Activated T-helper 1 cell treated with anti-CD3 and anti-CD28 coated beads, Interleukin-12 subunit alpha, Interleukin-12 subunit beta, Interleukin-2, Interleukin-4 antibody, amounts not matched to agents 30 ng/mL and 10 ng/mL and 1 ng/mL, durations not matched to agents 14 hours and 24 hours and 36 hours (primary cell): ENCODE measurements around the gene HSD17B4. TPM values are rescaled to one million over a fixed set of nuclear protein-coding genes. Genes with fewer than 3 reads are reported as not detected.
"Not testable (repeated sequence)": the region's sequence is repeated elsewhere in the genome, so short reads cannot be mapped to it uniquely, and the experiment has no call there.

Experiments used
- DNase-seq: peaks from one replicate; pipeline ENCODE4 v3.0.0; 2021; ENCODE audit warnings: low spot score
- H3K27ac Mint-ChIP-seq: one replicate; pipeline ENCODE4 v1.8.0; 2021; ENCODE audit warnings: mild to moderate bottlenecking, mixed read lengths
- H3K27me3 Mint-ChIP-seq: one replicate; pipeline ENCODE4 v1.8.0; 2022; ENCODE audit warnings: mild to moderate bottlenecking, moderate library complexity, mixed read lengths; ENCODE audit not compliant: insufficient read depth
- H3K36me3 Mint-ChIP-seq: one replicate; pipeline ENCODE4 v1.8.0; 2021; ENCODE audit warnings: low read depth, mixed read lengths
- H3K4me1 Mint-ChIP-seq: one replicate; pipeline ENCODE4 v1.8.0; 2021; ENCODE audit warnings: low read depth, mixed read lengths
- H3K4me3 Mint-ChIP-seq: one replicate; pipeline ENCODE4 v1.8.0; 2021; ENCODE audit warnings: mild to moderate bottlenecking, moderate library complexity, mixed read lengths
- H3K9me3 Mint-ChIP-seq: one replicate; pipeline ENCODE4 v1.8.0; 2021; ENCODE audit warnings: mixed read lengths
- intact Hi-C: fragments of 100-400 bp; cut with micrococcal nuclease; formaldehyde crosslinking; loops from one replicate; pipeline ENCODE4 v1.15.1; 2024
- total RNA-seq: library from RNA; stranded (reverse); gene quantifications from 2 replicates; pipeline ENCODE4 v1.2.3, GENCODE V29; 2022

Gene HSD17B4
- total RNA-seq, 1 donor from 2014 or later = 65.6 TPM

- H3K27me3 Mint-ChIP-seq = no peaks in the 10 kb centered on the region
- H3K36me3 Mint-ChIP-seq = peaks cover 18% of the 10 kb centered on the region
- no peak overlapping the region for H3K27ac Mint-ChIP-seq
- H3K4me1 Mint-ChIP-seq = no peaks in the 10 kb centered on the region
- peaks cover 28% of the 10 kb centered on the region for H3K9me3 Mint-ChIP-seq
- no peak for DNase-seq
- no peak overlapping the region for H3K4me3 Mint-ChIP-seq
- intact Hi-C loops = loop anchor here (2.0 kb wide), 1 partner anchor 989 kb away; no protein-coding TSS in a partner anchor
These were observed 17.9 kb downstream of the HSD17B4 start for GRCh38 chr5:119470105-119470763.

DNA sequence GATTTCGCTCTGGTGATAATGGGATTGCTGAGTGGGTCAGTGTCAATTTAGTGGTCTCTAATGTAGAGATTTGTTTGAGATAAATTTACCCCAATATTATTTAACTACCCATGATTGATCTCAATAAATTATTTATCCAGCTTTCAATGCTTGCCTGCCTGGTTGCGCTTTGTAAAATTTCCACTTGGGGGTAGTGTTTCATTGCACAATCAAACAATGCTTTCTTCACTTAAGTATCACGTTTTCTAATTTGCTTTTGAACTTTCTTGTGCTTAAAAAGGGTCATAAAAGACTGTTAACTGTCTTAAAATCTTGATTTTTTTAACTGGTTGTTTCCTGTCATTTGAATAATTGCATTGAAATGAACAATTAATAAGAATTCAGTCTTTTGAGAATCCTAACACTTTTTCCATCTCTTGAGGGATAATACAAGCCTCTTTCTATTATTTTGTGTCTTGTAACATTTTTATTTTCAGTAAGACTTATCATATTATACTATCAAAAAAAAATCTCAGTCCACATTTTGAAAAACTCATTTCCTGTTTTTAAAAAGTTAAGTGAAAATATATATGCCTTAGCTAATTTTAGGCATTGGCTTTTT is 18.7 kb downstream of the HSD17B4 start:
- Mint-ChIP-seq H3K36me3 (peaks cover 14% of the 10 kb centered on the region), H3K4me1 (no peaks in the 10 kb centered on the region), H3K9me3 (peaks cover 26% of the 10 kb centered on the region), H3K27me3 (no peaks in the 10 kb centered on the region), H3K4me3 (no peak overlapping the region), H3K27ac (no peak overlapping the region)
- intact Hi-C loops = loop anchor here (1.0 to 2.0 kb wide), 2 partner anchors 273 to 988 kb away; no protein-coding TSS in a partner anchor
- DNase-seq = no peak

GRCh38 chr5:119473241-119473640 is 20.9 kb downstream of the HSD17B4 start:
- Mint-ChIP-seq H3K36me3 (peaks cover 11% of the 10 kb centered on the region), H3K4me3 (no peak overlapping the region), H3K27me3 (no peaks in the 10 kb centered on the region), H3K4me1 (no peaks in the 10 kb centered on the region), H3K27ac (no peak overlapping the region), H3K9me3 (peaks cover 8% of the 10 kb centered on the region)
- intact Hi-C loops = no loop called here
- DNase-seq = no peak

DNA sequence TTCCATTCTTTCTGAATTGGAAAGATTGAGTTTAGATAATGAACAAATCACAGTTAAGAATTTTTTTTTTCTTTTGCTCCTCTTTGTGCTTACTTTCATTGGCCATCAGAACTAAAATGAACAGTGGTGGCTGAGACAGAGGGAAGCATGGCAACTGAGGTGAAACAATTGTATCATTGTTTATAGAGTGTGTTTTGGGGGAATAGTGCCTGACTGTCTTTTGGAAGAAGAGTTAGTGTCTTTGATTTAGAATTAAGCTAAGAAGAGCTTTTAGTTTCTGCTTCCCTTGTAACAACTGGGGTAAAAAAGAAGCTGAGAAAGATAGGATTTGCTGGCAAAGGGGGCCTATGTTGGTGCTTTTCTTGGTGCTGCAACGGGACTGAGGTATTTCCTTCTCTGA is 24.0 kb downstream of the HSD17B4 start:
- Mint-ChIP-seq H3K27ac (no peak overlapping the region), H3K9me3 (no peaks in the 10 kb centered on the region), H3K27me3 (no peaks in the 10 kb centered on the region), H3K4me3 (no peak overlapping the region), H3K4me1 (no peaks in the 10 kb centered on the region), H3K36me3 (peaks cover 9% of the 10 kb centered on the region)
- DNase-seq = no peak
- intact Hi-C loops = no loop called here

- H3K36me3 Mint-ChIP-seq = peaks cover 12% of the 10 kb centered on the region
- intact Hi-C loops = no loop called here
- H3K27ac Mint-ChIP-seq = no peak overlapping the region
- DNase-seq = no peak
- H3K4me3 Mint-ChIP-seq = no peak overlapping the region
- H3K27me3 Mint-ChIP-seq = no peaks in the 10 kb centered on the region
- no peaks in the 10 kb centered on the region for H3K4me1 Mint-ChIP-seq
- no peaks in the 10 kb centered on the region for H3K9me3 Mint-ChIP-seq
These were observed 26.5 kb downstream of the HSD17B4 start for GRCh38 chr5:119478781-119479180.

GRCh38 chr5:119480629-119481028 is 28.3 kb downstream of the HSD17B4 start:
- H3K27me3 Mint-ChIP-seq, DNase-seq, H3K4me1 Mint-ChIP-seq, H3K27ac Mint-ChIP-seq, H3K9me3 Mint-ChIP-seq, H3K4me3 Mint-ChIP-seq, intact Hi-C loops: not testable (repeated sequence)
- peaks cover 15% of the 10 kb centered on the region for H3K36me3 Mint-ChIP-seq

DNA sequence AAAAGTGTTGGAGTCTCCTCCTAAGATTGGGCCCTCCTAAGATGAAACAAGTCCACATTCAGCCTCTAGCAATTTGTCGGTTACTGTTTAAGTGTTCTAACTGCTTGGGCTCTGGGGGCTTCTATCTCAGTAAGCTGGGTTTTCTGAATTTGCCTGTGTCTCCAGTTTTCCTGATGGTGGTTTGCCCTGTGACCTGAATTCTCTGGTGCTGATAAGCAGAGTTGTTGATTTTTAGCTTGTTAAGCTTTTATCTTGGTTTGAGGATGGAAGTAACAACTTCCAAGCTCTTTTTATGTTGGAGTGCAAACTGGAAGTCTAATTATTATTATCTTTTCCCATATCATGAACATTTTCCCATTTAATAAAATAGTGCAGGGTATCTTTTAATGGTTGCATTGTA is 30.9 kb downstream of the HSD17B4 start:
- no peaks in the 10 kb centered on the region for H3K27me3 Mint-ChIP-seq
- H3K9me3 Mint-ChIP-seq = no peaks in the 10 kb centered on the region
- DNase-seq = no peak
- intact Hi-C loops = no loop called here
- H3K4me1 Mint-ChIP-seq = no peaks in the 10 kb centered on the region
- H3K36me3 Mint-ChIP-seq = peaks cover 17% of the 10 kb centered on the region
- H3K4me3 Mint-ChIP-seq = no peak overlapping the region
- H3K27ac Mint-ChIP-seq = no peak overlapping the region

GRCh38 chr5:119484884-119485283 is 32.6 kb downstream of the HSD17B4 start:
- no peaks in the 10 kb centered on the region for H3K4me1 Mint-ChIP-seq
- intact Hi-C loops = no loop called here

DNA sequence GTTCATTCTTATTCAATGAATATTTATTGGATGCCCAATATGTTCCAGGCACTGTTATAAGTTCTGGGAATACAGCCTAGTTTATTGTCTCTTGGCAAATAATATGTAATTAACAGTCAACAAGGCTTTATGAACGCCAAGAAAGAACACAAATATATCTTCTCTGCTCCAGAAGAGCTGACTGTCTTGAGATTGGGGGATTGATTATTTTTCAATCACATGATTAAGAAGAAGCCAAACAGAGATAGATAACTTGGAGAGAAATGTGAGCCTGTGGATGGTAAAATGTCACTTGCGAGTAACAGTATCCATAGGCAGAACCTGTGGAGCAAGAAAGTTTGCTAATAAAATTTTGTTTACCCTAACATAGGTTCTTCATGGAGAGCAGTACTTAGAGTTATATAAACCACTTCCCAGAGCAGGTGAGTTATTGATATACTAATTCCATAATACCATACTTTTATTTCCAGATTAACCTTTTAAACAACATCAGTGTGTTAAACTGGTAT is 49.4 kb downstream of the HSD17B4 start:
- H3K9me3 Mint-ChIP-seq = peaks cover 24% of the 10 kb centered on the region
- H3K27ac Mint-ChIP-seq = no peak overlapping the region
- peaks cover 19% of the 10 kb centered on the region for H3K36me3 Mint-ChIP-seq
- DNase-seq = no peak
- no peaks in the 10 kb centered on the region for H3K4me1 Mint-ChIP-seq
- H3K4me3 Mint-ChIP-seq = no peak overlapping the region
- intact Hi-C loops = no loop called here
- no peaks in the 10 kb centered on the region for H3K27me3 Mint-ChIP-seq

More at GRCh38 chr5:119484884-119485283, 32.6 kb downstream of the HSD17B4 start:
- H3K27me3 Mint-ChIP-seq = no peaks in the 10 kb centered on the region
- no peaks in the 10 kb centered on the region for H3K9me3 Mint-ChIP-seq
- H3K36me3 Mint-ChIP-seq = peaks cover 12% of the 10 kb centered on the region
- H3K27ac Mint-ChIP-seq = no peak overlapping the region
- no peak overlapping the region for H3K4me3 Mint-ChIP-seq
- DNase-seq = no peak

DNA sequence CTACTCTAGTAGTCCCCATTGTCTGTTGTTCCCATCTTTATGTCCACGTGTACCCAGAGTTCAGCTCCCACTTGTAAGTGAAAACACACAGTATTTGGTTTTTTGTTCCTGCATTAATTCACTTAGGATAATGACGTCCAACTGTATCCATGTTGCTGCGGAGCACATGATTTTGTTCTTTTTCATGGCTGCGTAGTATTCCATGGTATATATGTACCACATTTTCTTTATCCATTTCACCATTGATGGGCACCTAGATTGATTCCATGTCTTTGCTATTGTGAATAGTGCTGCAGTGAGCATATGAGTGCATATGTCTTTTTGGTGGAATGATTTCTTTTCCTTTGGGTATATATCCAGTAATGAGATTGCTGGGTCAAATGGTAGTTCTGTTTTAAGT is 51.6 kb downstream of the HSD17B4 start:
- H3K27me3 Mint-ChIP-seq, DNase-seq, H3K4me3 Mint-ChIP-seq, H3K4me1 Mint-ChIP-seq, intact Hi-C loops, H3K27ac Mint-ChIP-seq: not testable (repeated sequence)
- Mint-ChIP-seq H3K36me3 (peaks cover 25% of the 10 kb centered on the region), H3K9me3 (peaks cover 24% of the 10 kb centered on the region)

DNA sequence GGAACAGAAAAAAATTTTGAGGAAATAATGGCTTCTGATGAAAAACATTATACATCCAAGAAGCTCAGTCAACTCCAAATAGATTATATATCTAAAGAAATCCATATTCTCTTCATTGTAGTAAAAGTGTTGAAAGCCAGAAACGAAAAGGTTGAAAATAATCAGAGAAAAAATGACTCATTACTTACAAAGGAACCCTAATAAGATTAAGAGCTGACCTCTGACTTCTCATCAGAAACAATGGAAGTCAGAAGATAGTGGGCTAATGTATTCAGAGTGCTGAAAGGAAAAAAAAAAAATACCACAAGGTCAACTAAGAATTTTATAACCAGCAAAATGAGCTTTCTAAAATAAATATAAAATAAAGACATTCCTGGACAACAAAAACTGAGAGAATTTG is 60.0 kb downstream of the HSD17B4 start:
- Mint-ChIP-seq H3K36me3 (peaks cover 18% of the 10 kb centered on the region), H3K4me1 (no peaks in the 10 kb centered on the region), H3K27me3 (no peaks in the 10 kb centered on the region), H3K27ac (no peak overlapping the region), H3K9me3 (no peaks in the 10 kb centered on the region), H3K4me3 (no peak overlapping the region)
- no peak for DNase-seq
- intact Hi-C loops = no loop called here

- intact Hi-C loops = no loop called here
- no peak overlapping the region for H3K4me3 Mint-ChIP-seq
- no peaks in the 10 kb centered on the region for H3K4me1 Mint-ChIP-seq
- DNase-seq = no peak
- H3K27me3 Mint-ChIP-seq = no peaks in the 10 kb centered on the region
- H3K9me3 Mint-ChIP-seq = no peaks in the 10 kb centered on the region
- peaks cover 10% of the 10 kb centered on the region for H3K36me3 Mint-ChIP-seq
- no peak overlapping the region for H3K27ac Mint-ChIP-seq
These were observed 62.9 kb downstream of the HSD17B4 start for GRCh38 chr5:119515192-119515591.

DNA sequence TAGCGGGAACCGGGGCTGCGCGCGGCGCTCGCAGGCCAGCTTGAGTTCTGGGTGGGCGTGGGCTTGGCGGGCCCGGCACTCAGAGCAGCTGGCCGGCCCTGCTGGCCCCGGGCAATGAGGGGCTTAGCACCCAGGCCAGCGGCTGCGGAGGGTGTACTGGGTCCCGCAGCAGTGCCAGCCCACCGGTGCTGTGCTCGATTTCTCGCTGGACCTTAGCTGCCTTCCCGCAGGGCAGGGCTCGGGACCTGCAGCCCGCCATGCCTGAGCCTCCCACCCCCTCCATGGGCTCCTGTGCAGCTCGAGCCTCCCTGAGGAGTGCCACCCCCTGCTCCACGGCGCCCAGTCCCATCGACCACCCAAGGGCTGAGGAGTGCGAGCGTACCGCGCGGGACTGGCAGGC is 64.8 kb downstream of the HSD17B4 start:
- H3K9me3 Mint-ChIP-seq, intact Hi-C loops, H3K4me1 Mint-ChIP-seq, H3K27me3 Mint-ChIP-seq, H3K27ac Mint-ChIP-seq, DNase-seq, H3K4me3 Mint-ChIP-seq: not testable (repeated sequence)
- H3K36me3 Mint-ChIP-seq = peaks cover 10% of the 10 kb centered on the region
